Stimulated activated naive CD4-positive, alpha-beta T cell (primary cell): ENCODE results near the gene EMC8.

Source experiments
- DNase-seq, 6 experiments: peaks; one replicate each; lab custom pipeline; 2025; lab: John Stamatoyannopoulos, UW

The EMC8 gene

DNA sequence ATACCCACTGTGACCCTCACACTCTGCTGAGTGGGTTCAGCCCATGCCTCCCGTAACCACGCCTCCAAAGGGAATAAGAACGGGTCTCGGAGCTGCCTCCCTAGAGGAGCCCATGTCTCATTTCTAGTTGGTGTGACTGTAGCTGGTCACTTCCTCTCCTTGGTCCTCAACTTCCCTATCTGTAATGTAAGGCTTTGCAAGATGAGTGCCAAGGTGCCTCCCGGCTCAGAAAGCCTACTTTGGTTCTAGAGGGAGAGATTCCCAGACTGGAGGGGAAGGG is 69.2 kb downstream of the EMC8 start:
- no peak for DNase-seq

DNA sequence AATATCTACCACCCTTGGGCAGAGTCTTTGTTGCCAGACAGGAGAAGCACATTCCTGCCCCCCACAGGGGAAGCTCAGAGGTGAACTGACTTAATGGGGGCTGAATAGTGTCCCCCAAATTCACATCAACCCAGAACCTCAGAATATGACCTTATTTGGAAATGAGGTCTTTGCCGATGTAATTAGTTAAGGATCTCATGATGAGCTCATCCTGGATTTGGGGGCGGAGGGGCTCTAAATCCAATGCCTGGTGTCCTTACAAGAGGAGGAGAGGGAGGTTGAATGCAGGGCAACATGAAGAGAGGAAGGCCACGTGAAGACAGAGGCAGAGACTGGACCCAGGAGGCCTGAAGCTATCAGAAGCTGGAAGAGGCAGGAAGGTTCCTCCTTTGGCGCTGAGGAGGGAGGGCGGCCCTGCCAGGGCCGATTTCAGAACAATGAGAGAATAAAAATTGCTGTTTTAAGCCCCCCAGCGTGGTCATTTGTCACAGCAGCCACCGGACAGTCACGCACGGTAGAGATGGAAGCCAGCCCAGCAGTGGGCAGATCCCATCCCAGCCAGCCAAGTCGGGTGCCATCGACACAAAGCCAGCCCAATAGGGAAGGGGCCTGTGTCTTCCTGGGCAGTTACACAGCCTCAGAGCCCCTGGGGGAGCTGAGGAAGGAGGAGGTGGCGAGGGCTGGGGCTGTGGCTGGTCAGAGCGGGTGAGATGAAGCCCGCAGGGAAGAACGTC is 69.7 kb downstream of the EMC8 start:
- no peak for DNase-seq

DNA sequence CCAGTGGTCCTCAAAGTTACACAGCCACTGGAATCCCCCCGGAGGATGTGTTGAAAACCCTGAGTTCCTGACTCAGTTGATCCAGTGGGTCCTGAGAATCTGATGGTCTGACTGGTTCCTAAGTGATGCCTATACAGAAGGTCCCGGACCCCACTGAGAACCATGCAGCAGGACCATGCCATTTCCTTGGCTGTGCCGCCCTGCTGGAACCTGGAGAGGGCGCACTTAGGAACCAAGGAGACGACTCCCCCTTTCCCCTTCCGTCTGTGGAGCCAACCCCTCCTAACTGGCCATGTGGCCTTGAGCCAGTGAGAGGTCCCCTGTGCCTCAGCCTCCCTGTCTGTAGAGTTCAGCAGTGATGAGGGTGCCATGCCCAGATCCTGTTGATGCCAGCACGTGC is 70.5 kb downstream of the EMC8 start:
- no peak for DNase-seq
